Transverse colon (tissue), 4 donors: ENCODE results near the gene NTHL1.

Source experiments
- CTCF ChIP-seq, 5 experiments: fragments of 200-600 bp in 3 of 5; fragments of 450-650 bp in 2 of 5; sonication (generic) in 3 of 5; IDR thresholded peaks; 1 replicate in 2 of 5; 2 replicates in 3 of 5; pipeline ENCODE4 v1.5.1; 2016 to 2017; ENCODE audit warnings: antibody characterized with exemption in 5 of 5, inconsistent platforms in 3 of 5, mild to moderate bottlenecking in 2 of 5, moderate library complexity in 1 of 5
- EP300 ChIP-seq: sonication (generic); formaldehyde crosslinking; IDR thresholded peaks from one replicate; pipeline ENCODE4 v1.6.1; 2017; ENCODE audit warnings: antibody characterized with exemption, low read depth
- POLR2A ChIP-seq: fragments of 450-650 bp; IDR thresholded peaks from one replicate; pipeline ENCODE4 v1.6.1; 2016; ENCODE audit warnings: antibody characterized with exemption, mild to moderate bottlenecking, moderate library complexity
- POLR2AphosphoS5 ChIP-seq, 3 donors: sonication (generic); formaldehyde crosslinking; IDR thresholded peaks; one replicate each; pipeline ENCODE4 v1.6.1; 2016; ENCODE audit warnings: antibody characterized with exemption in 3 of 3

GRCh38 chr16:2047330-2048115 is at the start of gene NTHL1, which contains the start of gene TSC2:
- TF ChIP-seq CTCF (IDR thresholded peaks at IDR 0.05) (peak; percentile 24 to 75 (median 41)), POLR2AphosphoS5 (IDR thresholded peaks at IDR 0.05) (peak; percentile 61 to 66 (median 64)), POLR2A (peak; percentile 7), EP300 (no peak)
